ENCODE measurements around the gene HEATR5B. TPM values are rescaled to one million over a fixed set of nuclear protein-coding genes. Genes with fewer than 3 reads are reported as not detected.

The HEATR5B gene
- total RNA-seq (2012; rRNA removed) (17.9 and 20.6 TPM in 2 replicates), polyA plus RNA-seq (2012; rRNA removed) (7.6 and 8.3 TPM in 2 replicates), Bru-seq, nascent RNA (percentile 72 among the genes with signal in this experiment), BruChase-seq, experiment 1, labeled RNA remaining after a 6-hour chase (percentile 70 among the genes with signal in this experiment), BruChase-seq, experiment 2, labeled RNA remaining after a 2-hour chase (percentile 67 among the genes with signal in this experiment)
- polyA plus RNA-seq (2012; cell fraction: cytosol; rRNA removed) = 1.6 and 1.8 TPM in 2 replicates
- 6.1 and 40.0 TPM in 2 replicates for polyA plus RNA-seq (2012; cell fraction: nucleus; rRNA removed; ENCODE audit: low replicate concordance)
- long read RNA-seq, full-length matches to known transcripts = 1 of 8 reads
- long read RNA-seq, partial matches to known transcripts = 2 of 8 reads
- long read RNA-seq, other reads (novel, unspliced or antisense) = 5 of 8 reads

DNA sequence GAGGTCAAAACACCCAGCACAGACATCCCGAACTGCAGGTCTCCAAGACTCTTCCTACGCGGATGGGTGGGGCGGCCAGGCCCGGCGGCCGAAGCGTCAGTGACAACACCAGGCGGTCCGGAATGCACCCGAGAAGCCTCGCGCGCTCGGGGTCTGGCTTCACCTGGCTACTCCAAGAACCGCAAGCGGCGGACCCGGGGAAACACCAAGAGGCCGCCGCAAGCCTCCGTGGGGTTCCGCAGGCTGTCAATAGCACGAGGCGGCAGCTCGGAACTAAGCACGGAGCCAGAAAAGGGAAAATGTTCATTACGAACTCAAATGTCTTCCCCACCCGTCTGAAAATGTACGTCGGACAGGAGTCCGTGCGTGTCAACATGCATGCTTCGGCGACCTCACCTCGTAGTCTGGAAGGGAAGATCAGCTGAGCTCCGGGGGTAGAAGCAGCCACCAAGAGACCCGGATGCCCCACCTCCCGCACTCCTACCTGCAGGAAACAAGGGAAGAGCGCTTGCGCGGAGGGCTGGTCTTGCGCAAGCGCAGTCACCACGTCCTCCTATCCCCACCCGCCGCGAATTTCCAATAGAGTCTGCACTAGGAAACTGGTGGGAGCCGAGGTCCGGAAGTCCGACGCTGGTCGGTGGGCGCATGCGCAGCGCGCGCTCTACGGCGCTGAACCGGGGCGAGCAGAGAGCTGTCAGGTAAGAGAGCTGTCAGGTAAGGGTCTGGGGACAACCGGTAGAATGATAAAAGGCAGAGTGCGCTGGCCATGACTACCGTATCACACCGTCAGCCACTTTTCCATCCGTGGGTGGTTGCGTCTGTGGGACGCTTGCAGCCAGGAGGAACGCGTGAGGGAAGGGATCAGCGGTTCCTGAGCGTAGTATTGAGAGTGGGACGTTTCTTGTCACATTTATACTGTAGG lies at the start of gene HEATR5B, which contains the start of gene GPATCH11:
Gene HEATR5B (minus strand): TSS at position 500 of the 922 bp plus-strand sequence. CDS start 958 bp downstream, outside the sequence.
Gene GPATCH11 (plus strand): TSS at position 646 of the 922 bp plus-strand sequence. CDS start 3,864 bp downstream, outside the sequence.
- Histone ChIP-seq H3K9ac (ENCODE audit: low read depth, low read length) (peak within 1 kb of the TSS; percentile 89), H3K14ac (replicated peaks; ENCODE audit: low read depth, low read length) (peak within 1 kb of the TSS; percentile 99), H2BK120ac (ENCODE audit: low read depth, low read length) (peak within 1 kb of the TSS; percentile 76; the same call in 1 of the 2 replicates), H2AFZ (replicated peaks; ENCODE audit: low read length, poor library complexity) (peak within 1 kb of the TSS; percentile 97), H3K56ac (ENCODE audit: extremely low read depth, insufficient read depth, low read length) (peak within 1 kb of the TSS; percentile 71), H4K5ac (ENCODE audit: low read depth, low read length) (peak within 1 kb of the TSS; percentile 91), H3K18ac (ENCODE audit: low read depth, low read length) (peak within 1 kb of the TSS; percentile 72), H2BK20ac (ENCODE audit: low read depth, low read length) (no peak within 1 kb of the TSS), H3K9me1 (ENCODE audit: insufficient read depth, low read length) (no peaks in the 10 kb centered on the region), H2BK5ac (ENCODE audit: low read depth, low read length, poor library complexity, severe bottlenecking) (peak within 1 kb of the TSS; percentile 68), H2AK9ac (replicated peaks; ENCODE audit: low read depth, low read length, poor library complexity) (peak within 1 kb of the TSS; percentile 90), H3K9me3 (ENCODE audit: control insufficient read depth, insufficient read depth, low read length) (no peaks in the 10 kb centered on the region), H4K20me1 (ENCODE audit: insufficient read depth, low read length) (no peaks in the 10 kb centered on the region), H3K27me3 (ENCODE audit: control insufficient read depth, insufficient read depth, low read length) (no peaks in the 10 kb centered on the region), H2AK5ac (ENCODE audit: low read depth, low read length) (peak within 1 kb of the TSS; percentile 12), H2BK15ac (ENCODE audit: low read depth, low read length) (peak within 1 kb of the TSS; percentile 11; the same call in 1 of the 3 replicates), H3K4me3 (ENCODE audit: insufficient read depth, low read depth, low read length) (peak within 1 kb of the TSS; percentile 92), H3K4me1 (ENCODE audit: control insufficient read depth, insufficient read depth, low read length) (peaks cover 1% of the 10 kb centered on the region; the same call in 1 of the 2 replicates), H3K23ac (ENCODE audit: low read depth, low read length) (peak within 1 kb of the TSS; percentile 98), H4K8ac (ENCODE audit: low read depth in 2 of 2, low read length in 2 of 2) (peak within 1 kb of the TSS; percentile 66 to 96), H3K4ac (ENCODE audit: low read depth, low read length) (peak within 1 kb of the TSS; percentile 97), H3K36me3 (ENCODE audit: control insufficient read depth, insufficient read depth, low read length) (no peaks in the 10 kb centered on the region; the same call in 1 of the 2 replicates), H4K91ac (ENCODE audit: insufficient read depth, low read depth, low read length) (peak within 1 kb of the TSS; percentile 82), H3K79me1 (ENCODE audit: low read depth in 1 of 2, low read length in 2 of 2) (peaks cover 19 to 58% of the 10 kb centered on the region in 2 experiments), H3K27ac (ENCODE audit: insufficient read depth, low read length) (peak within 1 kb of the TSS; percentile 58), H3K4me2 (ENCODE audit: low read depth, low read length) (peak within 1 kb of the TSS; percentile 98)
- ChIA-PET POLR2A (ENCODE audit: unreplicated experiment) (no interaction called here), CTCF (no interaction called here)
- in situ Hi-C loops (cut with MboI; ENCODE audit: low sequenced_read_pairs) (no loop called here), dilution Hi-C loops (cut with HindIII; ENCODE audit: low sequenced_read_pairs, unreplicated experiment) (no loop called here), intact Hi-C loops (cut with micrococcal nuclease) (no loop called here)
- WGBS, 2 experiments (ENCODE audit: extremely low coverage in 2 of 2, insufficient read length in 1 of 2) = 0% methylated on average over 12 of the region's 74 CpGs; no CpG with 5 or more reads in 1 of the 2 experiments
- peak; percentile 96 for ATAC-seq (ENCODE audit: low read depth)
- peak; percentile 95 for DNase-seq
- BruUV-seq (replicated peaks) = no TSS peak
- TF ChIP-seq, protein P1, sequence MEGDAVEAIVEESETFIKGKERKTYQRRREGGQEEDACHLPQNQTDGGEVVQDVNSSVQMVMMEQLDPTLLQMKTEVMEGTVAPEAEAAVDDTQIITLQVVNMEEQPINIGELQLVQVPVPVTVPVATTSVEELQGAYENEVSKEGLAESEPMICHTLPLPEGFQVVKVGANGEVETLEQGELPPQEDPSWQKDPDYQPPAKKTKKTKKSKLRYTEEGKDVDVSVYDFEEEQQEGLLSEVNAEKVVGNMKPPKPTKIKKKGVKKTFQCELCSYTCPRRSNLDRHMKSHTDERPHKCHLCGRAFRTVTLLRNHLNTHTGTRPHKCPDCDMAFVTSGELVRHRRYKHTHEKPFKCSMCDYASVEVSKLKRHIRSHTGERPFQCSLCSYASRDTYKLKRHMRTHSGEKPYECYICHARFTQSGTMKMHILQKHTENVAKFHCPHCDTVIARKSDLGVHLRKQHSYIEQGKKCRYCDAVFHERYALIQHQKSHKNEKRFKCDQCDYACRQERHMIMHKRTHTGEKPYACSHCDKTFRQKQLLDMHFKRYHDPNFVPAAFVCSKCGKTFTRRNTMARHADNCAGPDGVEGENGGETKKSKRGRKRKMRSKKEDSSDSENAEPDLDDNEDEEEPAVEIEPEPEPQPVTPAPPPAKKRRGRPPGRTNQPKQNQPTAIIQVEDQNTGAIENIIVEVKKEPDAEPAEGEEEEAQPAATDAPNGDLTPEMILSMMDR (conservative IDR thresholded peaks at IDR 0.05; ENCODE audit: low read depth, low read length) = no peak
- TF ChIP-seq RAD21 (IDR thresholded peaks at IDR 0.05; ENCODE audit: low read length) (no peak), ELK1 (IDR thresholded peaks at IDR 0.05; ENCODE audit: borderline replicate concordance, low read depth, low read length) (no peak), CHD1 (IDR thresholded peaks at IDR 0.05; ENCODE audit: low read depth, low read length) (no peak), NFE2L2 (IDR thresholded peaks at IDR 0.05; ENCODE audit: low read depth, low read length) (no peak), POLR2A (IDR thresholded peaks at IDR 0.05; ENCODE audit: low read depth, low read length) (no peak), CEBPB (IDR thresholded peaks at IDR 0.05; ENCODE audit: low read depth, low read length) (peak; percentile 98), MAZ (IDR thresholded peaks at IDR 0.05; ENCODE audit: borderline replicate concordance, low read depth, low read length) (peak; percentile 8; the same call in 1 of the 2 replicates), FOS (IDR thresholded peaks at IDR 0.05; ENCODE audit: low read depth, low read length) (no peak), RFX5 (IDR thresholded peaks at IDR 0.05; ENCODE audit: low read depth, low read length) (no peak), MXI1 (IDR thresholded peaks at IDR 0.05; ENCODE audit: borderline replicate concordance, low read depth, low read length) (peak; percentile 76; the same call in 1 of the 2 replicates), BHLHE40 (IDR thresholded peaks at IDR 0.05; ENCODE audit: low read depth, low read length) (no peak), RCOR1 (IDR thresholded peaks at IDR 0.05; ENCODE audit: insufficient replicate concordance, low read length) (no peak)
